ENCODE measurements around the gene XYLT1.

The XYLT1 gene

GRCh38 chr16:17241264-17241835 lies 229.4 kb downstream of the XYLT1 start:
- DNase-seq, result no peak

GRCh38 chr16:17238285-17239028 lies 232.3 kb downstream of the XYLT1 start:
- DNase-seq, result no peak

- no peak for DNase-seq
Observed at GRCh38 chr16:17237350-17237944, 233.3 kb downstream of the XYLT1 start.

- no peak for DNase-seq
Observed at GRCh38 chr16:17235147-17235815, 235.5 kb downstream of the XYLT1 start.

- no peak for DNase-seq
Observed at GRCh38 chr16:17233318-17234002, 237.3 kb downstream of the XYLT1 start.

- no peak for DNase-seq
Observed at GRCh38 chr16:17232487-17232886, 238.3 kb downstream of the XYLT1 start.

GRCh38 chr16:17231972-17232371 lies 238.8 kb downstream of the XYLT1 start:
- no peak for DNase-seq

GRCh38 chr16:17230932-17231581 lies 239.7 kb downstream of the XYLT1 start:
- DNase-seq, result no peak

- no peak for DNase-seq
Observed at GRCh38 chr16:17229766-17230165, 241.0 kb downstream of the XYLT1 start.

- DNase-seq, result no peak
Observed at GRCh38 chr16:17229131-17229530, 241.6 kb downstream of the XYLT1 start.

GRCh38 chr16:17228708-17229055 lies 242.1 kb downstream of the XYLT1 start:
- DNase-seq, result no peak

GRCh38 chr16:17228048-17228707 lies 242.6 kb downstream of the XYLT1 start:
- no peak for DNase-seq

- no peak for DNase-seq
Observed at GRCh38 chr16:17227278-17227677, 243.5 kb downstream of the XYLT1 start.

- no peak for DNase-seq
Observed at GRCh38 chr16:17225541-17225940, 245.2 kb downstream of the XYLT1 start.

GRCh38 chr16:17224879-17225281 lies 245.9 kb downstream of the XYLT1 start:
- peak; percentile 64 for DNase-seq

GRCh38 chr16:17224350-17224749 lies 246.4 kb downstream of the XYLT1 start:
- no peak for DNase-seq

- DNase-seq, result no peak
Observed at GRCh38 chr16:17223576-17223975, 247.2 kb downstream of the XYLT1 start.

GRCh38 chr16:17222871-17223401 lies 247.8 kb downstream of the XYLT1 start:
- DNase-seq, result no peak

GRCh38 chr16:17219991-17220390 lies 250.8 kb downstream of the XYLT1 start:
- DNase-seq, result peak; percentile 67

- no peak for DNase-seq
Observed at GRCh38 chr16:17215936-17216335, 254.8 kb downstream of the XYLT1 start.

GRCh38 chr16:17215306-17215705 lies 255.5 kb downstream of the XYLT1 start:
- no peak for DNase-seq

- DNase-seq, result no peak
Observed at GRCh38 chr16:17213974-17214373, 256.8 kb downstream of the XYLT1 start.
